Astrocyte of the hippocampus (primary cell): ENCODE results near the gene PRKAA1.
"Not testable (repeated sequence)": the region's sequence is repeated elsewhere in the genome, so short reads cannot be mapped to it uniquely, and the experiment has no call there.

Experiments used
- DNase-seq: peaks from one replicate; pipeline ENCODE4 v3.0.0; 2011; ENCODE audit warnings: low read depth, low spot score

Gene PRKAA1

DNA sequence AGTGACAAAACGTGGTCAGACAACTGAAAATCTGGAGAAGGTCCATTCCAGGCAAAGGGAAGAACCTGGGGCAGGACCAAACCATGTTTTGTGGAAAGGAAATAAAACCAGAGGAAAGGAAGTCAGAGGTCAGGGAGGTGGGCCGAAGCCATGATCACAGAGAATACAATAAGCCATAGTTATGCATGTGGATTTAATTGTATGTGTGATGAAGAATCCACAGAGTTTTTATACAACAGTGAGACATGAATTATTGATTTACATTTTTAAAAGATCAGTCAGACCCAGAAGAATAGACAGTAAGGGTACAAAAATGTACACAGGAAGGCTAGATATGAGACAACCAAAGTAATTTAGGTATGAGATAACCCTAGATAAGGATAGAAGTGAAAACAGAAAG lies 63.2 kb downstream of the PRKAA1 start:
- DNase-seq = no peak

DNA sequence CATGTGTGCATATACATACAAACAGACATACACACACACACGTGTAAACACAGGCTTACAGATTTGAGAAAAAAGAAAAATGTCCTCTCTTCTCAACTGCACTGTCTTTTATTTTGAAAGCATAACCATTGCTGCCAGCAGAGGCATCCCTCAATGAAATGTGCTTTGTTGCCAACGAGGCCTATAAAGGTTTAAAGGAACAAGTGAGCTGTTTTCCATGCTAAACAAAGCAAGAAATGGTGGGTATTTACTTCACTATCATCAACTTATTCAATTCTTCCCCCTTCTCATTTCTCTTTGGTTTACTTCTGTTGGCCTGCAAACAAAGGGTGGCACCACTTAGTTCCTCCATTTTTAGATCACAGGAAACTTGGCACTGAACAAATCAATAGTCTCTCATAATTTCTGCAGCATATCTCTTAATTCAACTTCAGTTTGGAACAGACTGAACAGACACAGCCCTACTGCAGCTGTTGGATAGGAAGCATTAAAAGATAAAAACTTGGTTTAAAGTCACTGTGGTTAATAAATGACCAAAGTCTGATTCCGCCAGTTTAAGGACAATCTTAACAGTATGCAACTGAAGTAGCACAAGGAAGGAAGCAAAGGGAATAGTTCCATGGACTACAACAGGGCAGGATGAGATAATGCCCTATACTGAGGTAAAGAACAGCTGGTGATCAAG lies 64.2 kb downstream of the PRKAA1 start:
- no peak for DNase-seq

DNA sequence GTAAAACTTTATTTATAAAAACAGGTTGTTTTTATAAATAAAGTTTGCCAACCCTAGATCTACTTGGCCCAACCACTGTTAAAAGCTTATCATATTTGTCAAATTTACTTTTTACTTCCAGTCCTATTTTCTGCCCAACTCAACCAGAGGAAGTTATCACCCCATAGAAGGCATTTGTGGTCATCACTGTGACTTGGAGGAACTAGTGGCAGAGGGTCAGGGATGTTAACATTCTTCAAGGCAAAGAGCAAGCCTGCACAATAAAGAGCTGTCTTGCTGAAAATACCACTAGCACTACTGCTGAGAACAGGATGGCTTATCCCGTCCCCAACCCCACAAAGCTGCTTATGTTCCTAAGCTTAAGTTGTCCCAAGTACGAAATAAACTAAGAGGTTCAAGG lies 64.7 kb downstream of the PRKAA1 start:
- DNase-seq = no peak

DNA sequence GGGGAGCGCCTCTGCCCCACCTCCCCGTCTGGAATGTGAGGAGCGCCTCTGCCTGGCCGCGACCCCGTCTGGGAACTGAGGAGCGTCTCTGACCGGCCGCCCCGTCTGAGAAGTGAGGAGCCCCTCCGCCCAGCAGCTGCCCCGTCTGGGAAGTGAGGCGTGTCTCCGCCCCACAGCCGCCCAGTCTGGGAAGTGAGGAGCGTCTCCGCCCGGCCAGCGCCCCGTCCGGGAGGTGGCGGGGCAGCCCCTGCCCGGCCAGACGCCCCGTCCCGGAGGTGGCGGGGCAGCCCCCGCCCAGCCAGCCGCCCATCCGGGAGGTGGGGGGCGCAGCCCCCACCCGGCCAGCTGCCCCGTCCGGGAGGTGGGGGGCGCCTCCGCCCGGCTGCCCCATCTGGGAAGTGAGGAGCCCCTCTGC lies 75.7 kb downstream of the PRKAA1 start:
- not testable (repeated sequence) for DNase-seq

DNA sequence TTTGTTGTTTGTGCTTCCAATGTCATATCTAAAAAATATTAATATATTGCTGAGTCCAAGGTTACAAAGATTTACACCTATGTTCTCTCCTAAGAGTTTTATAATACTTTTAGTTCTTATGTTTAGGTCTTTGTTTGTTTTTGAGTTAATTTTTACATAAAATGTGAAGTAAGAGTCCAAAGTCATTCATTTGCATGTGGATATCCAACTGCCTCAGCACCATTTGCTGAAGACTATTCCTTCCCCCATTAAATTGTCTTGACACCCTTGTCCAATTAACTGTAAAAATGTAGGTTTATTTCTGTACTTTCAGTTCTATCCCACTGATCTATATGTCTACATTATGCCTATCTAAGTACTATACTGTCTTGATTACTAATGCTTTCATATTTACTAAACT lies 78.1 kb downstream of the PRKAA1 start:
- DNase-seq = no peak

DNA sequence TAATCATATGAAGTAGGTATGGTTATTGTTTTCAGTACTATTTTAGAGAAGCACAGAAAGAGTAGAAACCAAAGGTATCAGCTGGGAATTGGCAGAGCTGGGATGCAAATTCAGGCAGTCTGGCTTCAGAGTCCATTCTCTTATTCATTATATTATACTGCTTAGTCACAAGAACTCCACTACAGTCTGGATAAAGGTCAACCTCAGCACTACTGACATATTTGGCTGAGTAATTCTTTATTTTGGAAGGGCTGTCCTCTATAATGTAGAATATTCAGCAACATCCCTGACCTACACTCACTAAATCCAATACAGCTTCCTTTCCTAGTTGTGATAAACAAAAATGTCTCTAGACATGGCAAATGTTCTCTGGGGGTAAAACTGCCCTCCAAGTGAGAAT lies 80.9 kb downstream of the PRKAA1 start:
- peak; percentile 52 for DNase-seq

DNA sequence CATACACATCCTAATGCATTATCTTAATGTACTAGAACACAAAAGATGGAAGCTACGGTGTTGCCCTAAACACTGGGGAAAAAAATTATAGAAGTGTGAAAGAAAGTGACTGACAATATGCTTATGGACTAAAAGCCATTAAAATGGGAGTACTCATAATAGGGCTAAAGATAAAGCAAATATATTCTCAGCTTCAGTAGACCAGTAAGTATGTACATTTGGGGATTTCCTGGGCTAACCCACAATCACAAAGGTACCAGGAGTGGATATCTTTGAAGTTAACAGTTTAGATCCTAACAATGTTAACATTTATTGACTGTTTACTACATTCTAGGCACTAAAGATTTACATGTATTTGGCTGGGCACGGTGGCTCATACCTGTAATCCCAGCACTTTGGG lies 81.6 kb downstream of the PRKAA1 start:
- DNase-seq = no peak

DNA sequence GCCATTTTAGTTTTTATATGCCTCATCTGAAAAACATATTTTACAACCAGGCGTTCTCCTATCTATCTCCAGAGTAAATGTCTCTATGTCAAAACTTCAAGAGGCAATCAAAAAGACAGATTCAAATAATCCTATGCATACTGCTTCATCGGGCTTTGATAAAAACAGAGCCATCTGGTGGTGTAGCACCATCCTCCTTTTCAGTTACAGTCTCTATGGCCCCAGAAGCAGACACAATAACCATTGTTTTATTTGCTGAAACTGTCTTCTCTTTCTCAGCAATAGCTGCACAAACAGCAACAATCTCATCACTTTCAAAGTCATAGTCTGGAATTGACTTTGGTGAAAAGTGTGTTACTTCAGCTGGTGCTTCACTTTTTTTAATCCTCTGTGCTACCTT lies 82.2 kb downstream of the PRKAA1 start:
- no peak for DNase-seq

DNA sequence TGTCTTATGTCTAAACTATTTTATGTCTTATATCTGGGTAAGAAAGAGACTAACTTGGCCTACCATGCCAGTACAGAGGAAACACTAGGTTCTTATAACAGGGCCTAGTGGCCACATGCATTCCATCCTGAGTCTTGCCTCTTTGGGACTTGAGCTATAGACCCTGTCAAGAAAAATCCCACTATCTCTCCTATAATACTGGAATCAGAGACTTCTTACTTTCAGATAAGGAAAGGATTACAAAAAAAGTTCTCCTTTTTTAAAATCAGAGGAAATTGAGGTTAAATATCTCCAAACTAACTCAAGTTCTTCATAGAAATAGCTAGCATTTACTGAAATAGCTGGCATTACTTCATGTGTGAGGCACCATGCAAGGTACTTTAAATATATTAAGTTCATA lies 84.2 kb downstream of the PRKAA1 start:
- no peak for DNase-seq

DNA sequence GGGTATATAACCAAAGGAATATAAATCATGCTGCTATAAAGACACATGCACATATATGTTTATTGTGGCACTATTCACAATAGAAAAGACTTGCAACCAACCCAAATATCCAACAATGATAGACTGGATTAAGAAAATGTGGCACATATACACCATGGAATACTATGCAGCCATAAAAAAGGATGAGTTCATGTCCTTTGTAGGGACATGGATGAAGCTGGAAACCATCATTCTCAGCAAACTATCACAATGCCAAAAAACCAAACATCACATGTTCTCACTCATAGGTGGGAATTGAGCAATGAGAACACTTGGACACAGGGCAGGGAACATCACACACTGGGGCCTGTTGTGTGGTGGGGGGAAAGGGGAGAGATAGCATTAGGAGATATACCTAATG lies 87.6 kb downstream of the PRKAA1 start:
- DNase-seq = not testable (repeated sequence)
